Cardiac fibroblast (primary cell): ENCODE results near the gene BNIP2.
"Not testable (repeated sequence)": the region's sequence is repeated elsewhere in the genome, so short reads cannot be mapped to it uniquely, and the experiment has no call there.

Source experiments
- DNase-seq, 2 donors: peaks; one replicate each; pipeline versions ENCODE4 v3.0.0 to v3.0.0-alpha.2; 2010; ENCODE audit warnings: low read depth in 2 of 2
- H3K4me3 ChIP-seq, 2 donors: replicated peaks in 1 of 2; 1 replicate in 1 of 2; 2 replicates in 1 of 2; pipeline ENCODE4 v1.5.1; 2011; ENCODE audit warnings: low read depth in 2 of 2, low read length in 2 of 2, mild to moderate bottlenecking in 2 of 2, moderate library complexity in 1 of 2
- CTCF ChIP-seq: IDR thresholded peaks from one replicate; pipeline ENCODE4 v1.5.1; 2011; ENCODE audit warnings: low read depth, mild to moderate bottlenecking, low read length, inconsistent platforms

Gene BNIP2

GRCh38 chr15:59702351-59702750, 13.2 kb upstream of the BNIP2 start:
- no peak for DNase-seq

GRCh38 chr15:59701880-59702279, 12.8 kb upstream of the BNIP2 start:
- no peak for DNase-seq
- H3K4me3 ChIP-seq, result no peak overlapping the region
- no peak for TF ChIP-seq CTCF

More at GRCh38 chr15:59702351-59702750, 13.2 kb upstream of the BNIP2 start:
- no peak for TF ChIP-seq CTCF
- H3K4me3 ChIP-seq, result no peak overlapping the region

GRCh38 chr15:59699810-59700431, 10.8 kb upstream of the BNIP2 start:
- DNase-seq, result peak; percentile 45 to 57
- no peak for TF ChIP-seq CTCF

GRCh38 chr15:59698065-59698464, 8.9 kb upstream of the BNIP2 start:
- peak in 1 of 2 donors; percentile 9 for DNase-seq

More at GRCh38 chr15:59699810-59700431, 10.8 kb upstream of the BNIP2 start:
- H3K4me3 ChIP-seq, result no peak overlapping the region

GRCh38 chr15:59696332-59696731, 7.2 kb upstream of the BNIP2 start:
- no peak overlapping the region for H3K4me3 ChIP-seq
- DNase-seq, result no peak
- no peak for TF ChIP-seq CTCF

More at GRCh38 chr15:59698065-59698464, 8.9 kb upstream of the BNIP2 start:
- H3K4me3 ChIP-seq, result not testable (repeated sequence)

GRCh38 chr15:59694779-59695178, 5.7 kb upstream of the BNIP2 start:
- DNase-seq, result no peak
- no peak overlapping the region for H3K4me3 ChIP-seq
- TF ChIP-seq CTCF, result no peak

- TF ChIP-seq CTCF, result peak; percentile 74
- DNase-seq, result peak; percentile 74 to 76
- no peak overlapping the region for H3K4me3 ChIP-seq
These were observed 2.2 kb upstream of the BNIP2 start for GRCh38 chr15:59691194-59691805.
